HG02970 (cell line): ENCODE results near the gene RIPK4.

Experiments used
- ATAC-seq: cut with Tn5 transposase; IDR thresholded peaks from one replicate; pipeline ENCODE4 v1.9.1; 2021; ENCODE audit warnings: mild to moderate bottlenecking, moderate library complexity, moderate number of reproducible peaks; ENCODE audit not compliant: unreplicated experiment, low FRiP score

RIPK4 gene

DNA sequence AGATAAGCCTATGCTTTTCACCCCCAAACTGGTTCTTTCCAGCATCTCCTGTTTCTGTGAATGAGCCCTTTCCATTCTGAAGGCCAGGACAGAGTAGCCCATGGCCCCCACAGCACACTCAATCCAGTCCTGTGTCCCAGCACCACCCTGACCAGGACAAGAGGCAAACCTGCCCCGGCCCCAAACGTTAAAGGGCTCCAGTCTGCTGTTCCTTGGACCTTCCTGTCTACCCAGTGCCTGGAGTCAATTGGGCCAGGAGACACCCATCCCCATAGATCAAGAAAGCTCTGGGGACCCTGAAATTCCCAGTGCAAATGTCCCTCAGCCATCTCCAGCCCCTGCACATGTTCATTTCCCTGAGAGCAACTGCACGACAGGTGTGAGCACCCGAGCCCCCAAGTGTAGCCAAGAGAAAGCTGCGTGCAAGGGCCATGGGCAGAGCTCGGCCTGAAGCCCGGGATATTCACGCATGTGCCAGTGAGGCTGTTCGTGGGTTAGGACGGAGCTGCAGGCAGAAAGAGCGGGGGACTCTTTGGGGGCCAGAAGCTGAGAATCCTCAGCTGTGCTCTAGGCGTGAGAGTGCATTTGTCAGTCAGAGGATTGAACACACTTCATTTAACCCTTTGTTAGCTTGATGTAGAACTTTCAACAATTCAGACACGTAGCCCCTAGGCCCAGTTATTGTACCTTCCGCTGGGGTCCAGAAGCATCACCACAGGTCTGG lies 4.2 kb upstream of the RIPK4 start:
- ATAC-seq = no peak

DNA sequence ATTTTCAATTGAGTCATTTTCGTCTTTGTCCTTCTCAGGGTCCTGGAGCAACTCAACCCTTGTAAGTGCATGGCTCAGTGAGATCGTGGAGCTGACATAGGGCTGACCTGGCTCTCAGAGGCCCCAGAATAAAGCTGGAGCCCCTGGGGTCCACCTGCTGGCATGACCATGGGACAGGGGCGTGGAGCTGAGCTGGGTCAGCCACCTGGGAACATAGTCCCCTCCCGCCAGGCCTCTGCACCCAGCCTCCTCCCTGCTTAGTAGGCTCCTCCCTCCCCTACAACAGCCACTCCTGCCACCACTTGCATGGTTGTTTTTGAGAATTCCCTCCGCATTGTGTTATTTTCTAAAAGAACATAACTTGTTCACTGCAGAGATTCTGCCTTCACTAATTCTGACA lies 3.1 kb upstream of the RIPK4 start:
- ATAC-seq = no peak

DNA sequence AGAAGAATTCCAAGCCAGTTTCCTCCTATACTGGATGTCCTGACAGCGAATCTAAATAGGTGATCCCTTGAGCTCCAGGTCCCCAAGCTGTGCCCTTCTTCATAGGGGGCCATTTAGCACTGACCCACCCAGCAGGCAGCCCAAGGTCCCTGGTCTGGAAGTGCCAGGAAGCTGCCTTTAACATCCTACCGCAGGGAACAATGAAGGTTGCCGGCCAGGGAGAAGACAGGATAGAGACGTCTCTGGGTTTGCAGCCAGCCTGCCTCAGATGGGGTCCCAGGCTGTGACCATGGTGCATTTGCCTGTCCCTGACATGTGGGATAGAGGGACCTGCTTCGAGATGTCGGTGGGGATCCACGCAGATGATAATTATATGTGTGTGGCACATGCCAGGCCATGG lies 2.7 kb upstream of the RIPK4 start:
- no peak for ATAC-seq

DNA sequence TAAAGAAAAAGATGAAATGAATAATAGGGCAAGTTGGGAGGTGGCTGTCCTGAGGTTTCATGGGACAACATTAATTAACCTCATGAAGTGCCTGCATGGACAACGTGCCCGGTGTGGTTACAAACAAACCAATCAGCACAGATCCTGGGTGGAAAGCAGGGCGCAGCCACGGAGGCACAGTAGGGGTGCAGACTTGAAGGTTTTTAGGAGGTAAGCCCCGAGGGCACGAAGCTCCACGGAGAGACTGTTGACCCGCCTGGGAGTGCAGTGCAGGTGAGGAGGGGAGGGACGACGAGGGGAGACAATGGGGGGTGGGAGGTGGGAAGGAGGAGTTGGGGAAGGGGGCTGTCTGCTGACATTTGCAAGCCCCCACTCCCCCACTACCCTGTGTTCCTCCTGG lies 2.3 kb upstream of the RIPK4 start:
- ATAC-seq = no peak

DNA sequence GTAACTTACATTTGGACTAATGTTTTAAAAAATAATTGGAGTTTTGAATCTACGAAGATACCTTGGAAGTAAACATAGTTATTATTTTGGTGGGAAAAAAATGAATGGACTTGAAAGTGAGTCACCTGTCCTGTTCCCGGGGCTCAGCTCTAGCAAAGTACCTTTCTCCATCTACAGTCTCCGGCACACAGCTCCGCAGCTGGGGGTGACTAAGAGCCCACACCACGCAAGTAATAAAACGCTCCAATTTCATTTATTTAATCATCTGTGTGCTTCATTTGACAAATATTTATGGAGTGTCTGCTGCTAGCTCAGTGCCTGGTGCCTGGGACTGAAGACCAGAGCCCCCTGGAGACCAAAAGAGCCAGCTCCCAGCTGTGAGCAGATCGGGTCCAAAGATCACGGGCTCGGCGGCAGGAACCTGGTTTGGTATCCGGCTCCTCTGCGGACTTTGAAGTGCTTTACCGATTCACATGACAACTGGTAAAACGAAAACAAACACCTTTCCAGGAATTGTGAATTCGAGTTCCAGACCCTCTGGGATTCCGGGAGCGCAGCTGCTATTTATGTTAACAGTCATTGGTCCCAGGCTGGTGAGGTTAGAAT lies 1.7 kb upstream of the RIPK4 start:
- no peak for ATAC-seq

DNA sequence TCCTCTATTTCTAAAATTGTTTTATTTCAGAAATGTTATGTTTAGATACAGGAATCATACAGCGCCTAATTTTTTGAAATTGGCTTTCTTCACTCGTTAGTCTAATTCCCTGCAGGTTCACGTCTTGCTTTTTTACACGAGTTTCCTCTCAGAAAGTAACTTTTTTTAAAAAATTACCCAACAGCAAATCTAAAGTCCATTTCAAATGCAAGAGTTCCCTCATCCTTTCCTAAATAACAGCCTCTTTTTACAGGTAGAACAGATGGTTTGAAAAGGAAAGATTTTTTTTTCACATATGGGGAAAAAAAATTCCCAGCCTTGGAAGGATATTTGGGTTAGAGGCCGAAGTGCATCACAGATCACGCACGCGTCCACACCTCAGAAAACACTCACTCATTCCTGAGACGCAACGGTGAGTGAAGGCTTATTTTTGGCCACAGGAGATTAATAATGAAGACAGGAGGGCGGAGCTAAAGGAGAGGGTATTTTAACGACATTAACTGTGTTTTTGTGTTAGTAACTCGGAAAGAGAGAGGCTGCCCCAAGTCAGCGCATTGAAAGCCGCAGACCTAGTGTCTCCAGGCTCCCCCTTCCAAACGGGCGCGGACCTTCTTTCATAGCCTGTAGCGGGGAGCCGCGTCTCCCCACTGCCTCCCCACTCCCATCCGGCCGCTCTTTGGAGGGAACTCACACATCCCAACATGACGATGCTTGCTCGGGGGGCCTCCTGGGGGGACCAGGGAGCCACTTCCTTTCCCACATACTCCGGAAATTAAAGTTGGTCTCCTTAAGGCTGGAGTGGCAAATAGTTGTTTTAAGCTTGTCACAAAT lies 969 bp upstream of the RIPK4 start:
- ATAC-seq = no peak

DNA sequence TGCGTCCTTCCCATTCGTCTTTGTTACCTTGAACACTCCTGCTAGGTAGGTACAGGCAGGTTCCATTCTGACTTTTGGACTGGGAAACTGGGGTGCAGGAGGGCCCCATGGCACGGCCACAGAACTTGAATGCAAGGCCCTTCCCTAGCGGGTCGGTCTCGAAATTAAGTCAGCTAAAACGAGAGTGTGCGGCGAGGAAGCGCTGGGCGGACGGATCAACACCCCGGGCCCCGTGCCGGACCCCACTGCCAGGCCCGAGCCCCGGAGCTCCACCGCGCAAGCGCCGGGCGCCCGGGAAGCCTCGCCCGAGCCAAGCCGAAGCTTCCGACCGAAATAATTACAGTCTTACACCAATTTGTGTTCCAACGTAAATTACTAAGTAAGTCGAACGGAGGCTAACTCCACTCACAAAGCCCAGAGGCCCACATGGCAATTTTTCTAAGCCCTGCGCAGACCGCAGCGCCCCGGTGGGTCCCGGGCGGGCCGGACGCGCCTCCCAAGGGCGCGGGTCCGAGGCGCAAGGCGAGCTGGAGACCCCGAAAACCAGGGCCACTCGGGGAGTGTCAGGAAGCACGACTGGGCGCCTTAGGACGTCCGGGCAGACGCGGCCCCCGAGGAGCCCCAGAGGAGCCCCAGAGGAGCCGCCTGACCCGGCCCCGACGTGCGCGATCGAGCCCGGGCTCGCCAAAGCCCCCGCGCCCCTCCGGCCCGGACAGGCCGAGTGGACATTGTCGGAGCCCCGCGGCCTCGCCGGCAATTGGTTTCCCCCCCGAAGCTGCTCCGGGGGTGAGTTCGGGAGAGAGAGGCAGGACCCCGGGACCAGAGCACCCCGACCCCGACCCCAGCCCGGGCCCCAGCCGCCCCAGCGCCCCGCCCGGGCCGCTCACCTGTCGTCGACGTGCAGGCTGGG lies 624 bp downstream of the RIPK4 start:
- no peak for ATAC-seq

DNA sequence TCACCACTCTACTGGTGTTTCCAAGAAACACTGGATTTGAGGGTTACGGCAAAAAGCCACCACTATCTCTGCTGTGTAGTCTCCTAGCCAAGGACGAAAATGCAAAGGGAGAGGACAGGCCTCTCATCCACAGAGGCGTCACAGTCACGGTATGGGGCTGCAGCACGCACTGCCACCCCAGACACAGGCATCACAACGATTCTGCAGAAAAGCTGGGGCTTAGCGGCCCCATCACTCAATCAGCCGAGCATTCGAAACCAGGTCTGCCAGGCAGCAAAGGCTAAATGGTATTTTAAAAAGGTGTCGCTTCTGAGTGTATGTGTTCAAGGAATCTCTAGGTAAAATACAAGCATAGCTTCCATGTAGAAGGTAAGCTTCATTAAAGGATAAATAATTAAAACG lies 1.4 kb downstream of the RIPK4 start:
- ATAC-seq = no peak

DNA sequence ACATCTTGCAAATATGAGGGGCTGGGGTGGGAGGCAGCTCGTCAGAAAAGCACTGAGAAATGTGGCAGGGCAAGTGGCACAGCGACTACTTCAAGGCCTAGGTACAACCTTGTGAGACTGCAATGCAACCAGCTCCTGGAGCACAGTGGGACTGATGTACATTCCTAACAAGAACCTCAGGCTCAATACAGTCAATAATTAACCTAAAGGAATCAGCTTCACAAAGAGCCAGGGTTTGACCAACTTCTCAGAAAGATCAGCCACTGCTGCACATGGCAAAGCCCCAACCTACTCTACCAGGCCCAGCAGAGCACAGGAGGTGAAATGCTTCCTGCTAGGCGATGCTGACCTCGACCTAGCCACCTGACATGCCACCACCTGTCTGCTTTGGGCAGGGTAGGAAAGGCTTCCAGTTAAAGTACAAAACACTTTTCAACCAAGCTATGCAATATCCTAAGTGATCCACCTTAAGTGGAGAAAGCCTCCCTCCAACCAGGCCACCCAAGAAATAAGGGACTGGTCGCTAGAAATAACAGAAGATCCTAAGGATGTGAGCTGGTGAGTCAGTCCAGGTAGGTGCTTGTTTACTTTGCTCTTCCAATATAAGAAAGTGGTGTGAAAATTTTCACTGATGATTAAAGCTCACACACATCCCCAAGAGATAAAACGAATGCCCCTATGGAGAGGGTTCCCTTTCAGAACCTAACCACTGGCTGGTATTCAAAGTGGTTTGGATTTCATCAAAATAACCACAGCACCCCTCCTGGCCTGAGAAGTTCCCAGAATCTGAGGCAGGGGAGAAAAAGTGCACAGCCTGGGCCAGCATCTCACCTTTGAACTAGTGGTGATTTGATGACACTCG lies 2.1 kb downstream of the RIPK4 start:
- no peak for ATAC-seq

DNA sequence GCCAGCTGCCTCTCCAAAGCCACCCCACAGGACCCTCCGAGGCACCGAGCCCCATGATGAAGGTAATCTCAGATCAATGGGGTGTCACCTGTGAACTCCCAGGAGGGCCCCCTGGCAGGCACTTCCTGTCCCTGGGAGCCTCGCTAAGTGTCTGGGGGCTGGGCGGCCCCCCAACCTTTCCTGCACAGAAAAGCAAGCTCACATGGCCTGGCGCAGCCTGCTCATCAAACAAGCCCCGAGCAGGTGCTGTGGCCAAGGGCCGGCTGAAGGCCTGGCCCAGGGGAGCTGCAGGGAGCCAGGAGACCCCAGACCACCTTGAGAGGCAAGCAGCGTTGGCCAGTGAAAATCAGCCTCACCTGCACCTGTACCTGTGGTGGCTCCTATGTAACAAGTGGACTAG lies 2.9 kb downstream of the RIPK4 start:
- ATAC-seq = no peak

DNA sequence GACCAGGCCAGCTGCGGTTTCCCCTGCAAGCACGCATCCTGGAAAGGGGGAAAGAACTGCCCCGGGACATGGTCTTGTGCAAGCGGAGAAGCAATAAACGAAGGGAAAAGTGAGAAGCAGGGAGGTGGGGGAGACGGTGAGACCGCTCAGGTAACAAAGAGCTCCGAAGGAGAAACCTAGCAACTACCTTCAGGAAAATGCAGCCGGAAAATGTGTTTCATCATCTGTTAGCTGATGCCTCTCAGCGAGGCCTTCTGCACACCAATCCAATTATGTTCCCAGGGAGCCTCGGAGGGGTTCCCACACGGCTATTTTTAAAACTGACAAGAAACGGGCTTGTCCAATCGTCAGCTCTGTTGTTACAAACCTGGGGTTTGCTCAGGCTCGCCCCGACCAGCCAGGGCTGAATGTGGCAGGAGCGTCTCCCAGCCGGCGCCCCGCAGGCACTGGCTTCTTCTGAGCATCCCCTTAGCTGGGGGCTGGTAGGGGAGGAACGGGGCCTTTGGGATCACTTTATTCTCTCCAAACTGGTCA lies 3.4 kb downstream of the RIPK4 start:
- no peak for ATAC-seq

DNA sequence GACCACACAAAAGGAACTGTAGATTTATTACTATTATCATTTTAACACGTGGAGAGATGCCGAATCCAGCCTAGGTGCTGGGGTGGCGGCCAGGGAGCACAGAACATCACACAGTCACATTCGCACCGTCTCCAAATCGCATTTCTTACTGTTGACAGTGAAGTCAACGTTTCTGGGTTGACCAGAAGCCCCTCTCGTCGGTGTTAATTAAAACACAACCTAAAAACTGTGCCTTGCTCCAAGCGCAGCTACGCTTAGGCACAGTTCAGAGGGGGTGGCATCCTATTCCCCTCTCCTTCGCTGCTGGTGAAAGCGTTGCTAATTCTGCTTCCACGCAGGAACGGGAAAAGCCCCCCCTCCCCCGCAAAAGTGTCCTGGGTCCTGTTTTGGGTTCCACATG lies 4.1 kb downstream of the RIPK4 start:
- ATAC-seq = no peak

DNA sequence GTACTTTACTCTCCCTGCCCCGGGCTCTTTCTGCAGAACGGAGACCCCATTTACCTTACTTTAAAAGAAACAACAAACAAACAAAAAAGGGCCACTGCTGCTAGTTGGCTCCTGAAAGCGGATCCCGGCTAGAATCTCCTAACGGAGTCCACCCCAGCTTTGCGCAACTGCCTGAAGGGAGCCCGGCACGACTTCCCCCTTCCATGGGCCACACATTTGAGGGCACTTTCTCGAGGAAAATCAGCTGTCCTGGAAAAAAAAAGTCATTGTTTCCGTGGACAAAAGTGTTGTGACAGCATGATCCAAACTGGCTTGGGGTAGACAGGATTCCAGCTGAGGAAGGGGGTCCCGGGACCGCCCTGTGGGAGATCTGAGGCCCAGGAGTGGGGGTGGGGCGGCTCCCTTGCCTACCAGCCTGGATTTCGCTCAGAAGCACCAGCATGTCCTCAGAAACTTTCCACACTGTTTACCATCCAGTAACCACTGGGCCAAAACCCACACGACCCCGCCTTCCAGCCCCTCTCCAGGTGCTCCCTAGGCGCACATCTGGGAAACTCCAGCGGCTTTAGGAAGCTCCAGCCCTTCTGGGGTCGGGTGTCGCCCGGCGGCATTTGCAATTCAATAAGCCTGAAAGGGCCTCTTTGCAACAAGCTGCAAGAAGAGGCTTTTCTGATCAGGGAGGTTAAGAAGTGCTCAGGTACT lies 4.8 kb downstream of the RIPK4 start:
- ATAC-seq = no peak

DNA sequence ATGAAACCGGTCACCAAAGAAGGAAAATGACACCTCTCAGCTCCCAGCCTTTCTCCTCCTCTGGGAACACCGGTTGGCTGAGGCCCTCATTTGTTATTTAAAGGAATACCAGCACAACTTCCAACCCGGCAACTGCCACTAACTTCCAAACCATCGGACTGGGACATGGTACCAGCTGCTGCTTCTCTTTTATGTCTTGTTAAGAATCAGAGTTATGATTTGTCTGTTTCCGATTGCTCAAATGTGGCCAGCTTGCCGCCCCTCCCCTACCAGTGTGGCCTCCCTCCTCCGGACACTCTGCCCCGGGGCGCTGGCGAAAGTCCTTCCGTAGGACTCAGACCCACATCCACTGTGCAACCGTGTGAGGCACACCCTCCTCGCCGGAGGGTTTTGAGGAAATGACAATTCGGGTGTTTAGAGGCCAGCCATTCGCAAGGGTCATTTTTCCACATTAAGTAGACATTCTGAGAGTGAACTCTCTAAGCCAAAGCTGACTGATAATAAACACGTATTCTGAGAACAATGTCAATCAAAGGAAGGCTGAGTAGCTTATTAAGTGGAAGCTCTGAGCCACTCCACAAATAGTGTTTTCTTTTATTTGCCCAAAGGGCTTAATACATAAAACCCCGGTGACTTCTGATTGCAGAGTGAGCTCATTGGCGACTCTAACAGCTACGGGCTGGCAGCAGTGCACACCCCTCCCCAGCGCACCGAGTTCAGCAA lies 5.5 kb downstream of the RIPK4 start:
- no peak for ATAC-seq

DNA sequence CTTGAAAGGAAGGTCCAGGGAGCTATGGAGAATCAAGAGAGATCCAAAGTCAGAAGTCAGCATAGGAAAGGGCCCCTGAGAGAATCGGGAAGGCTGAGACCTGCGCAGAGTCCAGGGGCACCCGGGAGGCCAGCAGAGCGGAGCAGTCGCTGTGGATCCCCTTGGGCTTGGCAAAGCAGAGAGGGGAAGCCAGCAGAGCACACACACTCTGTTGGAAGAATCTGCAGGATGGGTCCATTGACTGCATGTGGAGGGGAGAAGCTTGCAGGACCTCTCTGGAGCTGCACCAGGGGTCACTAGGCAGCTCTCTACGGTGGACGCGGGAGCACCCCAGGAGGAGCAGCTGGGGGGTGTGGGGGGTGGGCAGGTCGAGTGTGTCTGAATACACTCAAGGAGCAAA lies 6.4 kb downstream of the RIPK4 start:
- no peak for ATAC-seq

DNA sequence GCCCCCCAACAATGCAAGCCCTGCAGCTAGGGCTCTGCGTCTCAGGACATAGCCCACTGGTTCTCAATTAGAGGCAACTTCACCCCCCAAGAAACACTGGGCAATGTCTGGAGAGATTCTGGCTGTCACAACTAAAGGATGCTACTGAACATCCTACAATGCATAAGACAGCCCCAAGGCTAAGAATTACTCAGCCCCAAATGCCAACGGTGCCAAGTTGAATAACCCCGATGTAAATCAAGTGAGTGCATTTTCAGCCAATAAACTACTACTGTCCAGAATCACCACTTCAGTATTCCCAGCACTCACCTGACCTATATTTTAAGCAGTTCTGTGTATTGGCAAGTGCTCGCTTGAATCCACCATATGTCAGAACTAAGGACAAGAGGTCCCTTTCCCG lies 6.9 kb downstream of the RIPK4 start:
- ATAC-seq = no peak

DNA sequence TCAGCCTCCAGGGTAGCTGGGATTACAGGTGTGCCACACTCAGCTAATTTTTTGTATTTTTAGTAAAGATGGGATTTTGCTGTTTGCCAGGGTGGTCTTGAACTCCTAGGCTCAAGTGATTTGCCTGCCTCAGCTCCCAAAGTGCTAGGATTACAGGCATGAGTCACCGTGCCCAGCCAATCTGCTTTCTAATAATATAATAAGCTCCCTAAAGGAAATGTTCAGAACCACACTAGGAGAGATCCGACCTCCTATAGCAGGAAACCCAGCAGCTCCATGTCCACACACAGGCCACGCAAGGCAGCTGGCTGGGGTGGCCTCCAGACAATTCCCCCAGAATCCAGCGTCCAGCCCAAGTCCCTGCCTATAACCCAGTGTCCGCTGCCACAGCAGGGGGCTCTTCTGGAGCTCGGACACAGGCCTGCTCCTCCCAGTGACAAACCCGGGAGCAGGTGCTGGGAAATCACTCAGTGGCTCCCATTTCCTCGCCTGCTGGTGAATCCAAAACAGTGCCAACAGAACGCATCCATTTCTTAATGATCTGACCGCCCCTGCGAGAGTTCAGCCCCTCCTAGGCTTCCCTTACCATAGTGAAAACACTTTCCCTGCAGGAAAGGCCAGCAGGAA lies 7.5 kb downstream of the RIPK4 start:
- ATAC-seq = no peak

DNA sequence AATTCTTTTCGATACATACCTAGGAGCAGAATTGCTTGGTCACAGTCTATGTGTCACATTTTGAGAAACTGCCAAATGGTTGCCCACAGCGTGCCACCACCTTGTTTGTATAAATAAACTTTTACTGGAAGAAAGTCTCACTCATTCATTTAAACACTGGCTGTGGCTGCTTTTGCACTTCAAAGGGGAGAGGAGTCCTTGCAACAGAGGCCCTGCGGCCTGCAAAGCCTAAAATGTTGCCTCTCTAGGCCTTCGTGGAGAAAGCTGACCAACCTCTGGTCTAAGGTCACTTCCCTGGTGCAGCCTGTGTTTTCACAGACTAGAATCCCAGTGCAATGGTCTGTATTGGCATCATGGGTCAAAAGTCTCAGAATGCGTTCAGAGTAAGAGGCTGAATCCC lies 8.3 kb downstream of the RIPK4 start:
- no peak for ATAC-seq
